CD14-positive monocyte (primary cell): ENCODE measurements around the gene HK1. TPM values are rescaled to one million over a fixed set of nuclear protein-coding genes. Genes with fewer than 3 reads are reported as not detected.

Experiments used
- DNase-seq, 3 donors: peaks; one replicate each; pipeline ENCODE4 v3.0.0-alpha.2; 2011 to 2022
- H2AFZ ChIP-seq: 2 replicates; pipeline ENCODE4 v1.6.0; 2012; ENCODE audit warnings: mild to moderate bottlenecking, low read depth, low read length, inconsistent platforms; ENCODE audit not compliant: insufficient read depth, poor library complexity, severe bottlenecking
- H3K27ac ChIP-seq, 2 donors: 1 replicate in 1 of 2; 2 replicates in 1 of 2; pipeline ENCODE4 v1.5.1; 2012 to 2013; ENCODE audit warnings: low read length in 2 of 2, control low read depth in 1 of 2, inconsistent platforms in 1 of 2, low read depth in 1 of 2, mild to moderate bottlenecking in 1 of 2
- H3K27me3 ChIP-seq, 2 donors: one replicate each; pipeline versions ENCODE4 v1.6.0 to v1.6.1; 2011 to 2013; ENCODE audit warnings: low read length in 2 of 2; ENCODE audit not compliant: control insufficient read depth in 2 of 2, insufficient read depth in 2 of 2
- H3K36me3 ChIP-seq, 2 donors: replicated peaks in 1 of 2; 1 replicate in 1 of 2; 2 replicates in 1 of 2; pipeline versions ENCODE4 v1.5.1 to v1.6.1; 2012 to 2013; ENCODE audit warnings: low read length in 2 of 2, control low read depth in 1 of 2, inconsistent platforms in 1 of 2, mild to moderate bottlenecking in 1 of 2; ENCODE audit not compliant: insufficient read depth in 2 of 2, control insufficient read depth in 1 of 2
- H3K4me1 ChIP-seq, 2 donors: 1 replicate in 1 of 2; 2 replicates in 1 of 2; pipeline versions ENCODE4 v1.5.1 to v1.6.1; 2012 to 2013; ENCODE audit warnings: low read length in 2 of 2, control low read depth in 1 of 2, inconsistent platforms in 1 of 2, mild to moderate bottlenecking in 1 of 2, moderate library complexity in 1 of 2; ENCODE audit not compliant: insufficient read depth in 2 of 2, control insufficient read depth in 1 of 2
- H3K4me2 ChIP-seq: replicated peaks from 2 replicates; pipeline ENCODE3; 2012; ENCODE audit warnings: low read length, moderate library complexity, mild to moderate bottlenecking; ENCODE audit not compliant: poor library complexity, severe bottlenecking; ENCODE audit errors: extremely low read depth
- H3K4me3 ChIP-seq, 3 experiments: fragments of 200-600 bp in 1 of 3; sonication (generic) in 1 of 3; replicated peaks in 1 of 3; 1 replicate in 2 of 3; 2 replicates in 1 of 3; pipeline ENCODE4 v1.5.1; 2011 to 2013; ENCODE audit warnings: low read length in 3 of 3, mild to moderate bottlenecking in 3 of 3, control low read depth in 2 of 3, low read depth in 2 of 3, inconsistent platforms in 1 of 3, moderate library complexity in 1 of 3
- H3K79me2 ChIP-seq: 2 replicates; pipeline ENCODE4 v1.6.0; 2012; ENCODE audit warnings: mild to moderate bottlenecking, control low read depth, inconsistent platforms, low read length, moderate library complexity; ENCODE audit not compliant: insufficient read depth
- H3K9ac ChIP-seq: 2 replicates; pipeline ENCODE4 v1.6.0; 2017; ENCODE audit warnings: low read length, mild to moderate bottlenecking; ENCODE audit not compliant: insufficient read depth, poor library complexity, severe bottlenecking
- H3K9me3 ChIP-seq, 2 donors: replicated peaks in 1 of 2; 1 replicate in 1 of 2; 2 replicates in 1 of 2; pipeline versions ENCODE4 v1.5.1 to v1.6.1; 2012 to 2013; ENCODE audit warnings: low read length in 2 of 2, control low read depth in 1 of 2; ENCODE audit not compliant: control insufficient read depth in 1 of 2, insufficient read depth in 1 of 2
- H4K20me1 ChIP-seq: 2 replicates; pipeline ENCODE4 v1.6.0; 2012; ENCODE audit warnings: mild to moderate bottlenecking, low read length, control low read depth, moderate library complexity; ENCODE audit not compliant: insufficient read depth
- H3K27ac Mint-ChIP-seq, 7 donors: one replicate each; pipeline ENCODE4 v1.8.0; 2020; ENCODE audit warnings: mild to moderate bottlenecking in 7 of 7, mixed read lengths in 7 of 7, moderate library complexity in 6 of 7, inconsistent platforms in 2 of 7
- H3K27me3 Mint-ChIP-seq, 3 donors: one replicate each; pipeline ENCODE4 v1.8.0; 2021 to 2022; ENCODE audit warnings: low read depth in 3 of 3, mild to moderate bottlenecking in 3 of 3, mixed read lengths in 3 of 3, moderate library complexity in 3 of 3, inconsistent platforms in 1 of 3
- H3K36me3 Mint-ChIP-seq, 2 donors: one replicate each; pipeline ENCODE4 v1.8.0; 2020; ENCODE audit warnings: mixed read lengths in 2 of 2, inconsistent platforms in 1 of 2, mild to moderate bottlenecking in 1 of 2
- H3K4me1 Mint-ChIP-seq: one replicate; pipeline ENCODE4 v1.8.0; 2020; ENCODE audit warnings: mild to moderate bottlenecking, mixed read lengths
- H3K4me3 Mint-ChIP-seq, 2 donors: one replicate each; pipeline ENCODE4 v1.8.0; 2020; ENCODE audit warnings: mild to moderate bottlenecking in 2 of 2, mixed read lengths in 2 of 2, moderate library complexity in 1 of 2
- H3K9me3 Mint-ChIP-seq, 7 donors: one replicate each; pipeline ENCODE4 v1.8.0; 2020 to 2022; ENCODE audit warnings: mixed read lengths in 7 of 7, mild to moderate bottlenecking in 6 of 7, moderate library complexity in 6 of 7, inconsistent platforms in 2 of 7
- CTCF ChIP-seq: fragments of 200-600 bp; IDR thresholded peaks from one replicate; pipeline ENCODE4 v1.8.0; 2022; ENCODE audit warnings: antibody characterized with exemption, mild to moderate bottlenecking
- WGBS: methylation state at CpG from one replicate; pipeline ENCODE4 v1.1.5; 2013; ENCODE audit warnings: missing lambda C conversion rate; ENCODE audit not compliant: insufficient coverage; 5-methylcytosine and 5-hydroxymethylcytosine counted together
- intact Hi-C, 2 donors: fragments of 100-400 bp; cut with micrococcal nuclease; formaldehyde crosslinking; loops; one replicate each; pipeline versions ENCODE4 v1.15.0 to v1.15.1; 2023
- polyA plus RNA-seq, 3 donors: library from polyadenylated mRNA; depleted of rRNA in 1 of 3; unstranded in 2 of 3; stranded (reverse) in 1 of 3; fragments of 300-500 nt in 2 of 3; fragments of >200 nt in 1 of 3; fragmentation: Illumina TruSeq in 2 of 3; gene quantifications; 1 replicate in 2 of 3; 2 replicates in 1 of 3; pipeline ENCODE4 v1.2.3, GENCODE V29; 2012 to 2021

Gene HK1
- polyA plus RNA-seq, 3 donors = 57.9 to 146 (median 125) TPM

GRCh38 chr10:69335613-69336012, 57.3 kb downstream of the HK1 start:
- intact Hi-C loops = no loop called here
- H3K79me2 ChIP-seq = peaks cover 97% of the 10 kb centered on the region
- H3K4me2 ChIP-seq = peak overlapping the region; percentile 78
- Mint-ChIP-seq H3K27me3 (no peaks in the 10 kb centered on the region), H3K4me3 (peak overlapping the region; percentile 62 to 82), H3K9me3 (no peaks in the 10 kb centered on the region), H3K27ac (peak overlapping the region; percentile 84 to 97 (median 94)), H3K36me3 (peaks cover 11 to 27% of the 10 kb centered on the region in 2 donors), H3K4me1 (peaks cover 85% of the 10 kb centered on the region)
- H3K4me1 ChIP-seq = peaks cover 82 to 90% of the 10 kb centered on the region in 2 donors
- peak in 1 of 3 donors; percentile 28 for DNase-seq
- H3K4me3 ChIP-seq = peak overlapping the region in 1 of 3 experiments; percentile 64
- H2AFZ ChIP-seq = no peak overlapping the region
- H3K9ac ChIP-seq = peak overlapping the region; percentile 48
- H3K27me3 ChIP-seq = no peaks in the 10 kb centered on the region
- no peaks in the 10 kb centered on the region for H3K9me3 ChIP-seq
- 75% methylated on average over 4 of the region's 8 CpGs for WGBS
- peaks cover 0 to 11% of the 10 kb centered on the region in 2 donors for H3K36me3 ChIP-seq
- no peak for TF ChIP-seq CTCF
- peak overlapping the region; percentile 83 to 86 for H3K27ac ChIP-seq
- H4K20me1 ChIP-seq = peaks cover 71% of the 10 kb centered on the region

GRCh38 chr10:69336952-69337295, 58.6 kb downstream of the HK1 start:
- Mint-ChIP-seq H3K27ac (peak overlapping the region; percentile 84 to 95 (median 94)), H3K27me3 (no peaks in the 10 kb centered on the region), H3K36me3 (peaks cover 9 to 19% of the 10 kb centered on the region in 2 donors), H3K4me1 (peaks cover 87% of the 10 kb centered on the region), H3K9me3 (no peaks in the 10 kb centered on the region), H3K4me3 (peak overlapping the region; percentile 34 to 60)
- TF ChIP-seq CTCF = no peak
- Histone ChIP-seq H3K4me2 (peak overlapping the region; percentile 67), H3K79me2 (peaks cover 97% of the 10 kb centered on the region), H3K27ac (peak overlapping the region; percentile 65 to 82), H4K20me1 (peaks cover 67% of the 10 kb centered on the region), H3K4me1 (peaks cover 81% of the 10 kb centered on the region in 2 donors), H3K27me3 (no peaks in the 10 kb centered on the region), H3K9me3 (no peaks in the 10 kb centered on the region), H3K36me3 (no peaks in the 10 kb centered on the region), H2AFZ (no peak overlapping the region), H3K4me3 (peak overlapping the region in 1 of 3 experiments; percentile 69), H3K9ac (no peak overlapping the region)
- no CpG with 5 or more reads among the region's 2 CpGs for WGBS
- DNase-seq = no peak
- intact Hi-C loops = loop anchor here in 1 of 2 donors (1.0 kb wide), 1 partner anchor 9 kb away; no protein-coding TSS in a partner anchor
